ENCODE measurements around the gene GATAD1.

DNA sequence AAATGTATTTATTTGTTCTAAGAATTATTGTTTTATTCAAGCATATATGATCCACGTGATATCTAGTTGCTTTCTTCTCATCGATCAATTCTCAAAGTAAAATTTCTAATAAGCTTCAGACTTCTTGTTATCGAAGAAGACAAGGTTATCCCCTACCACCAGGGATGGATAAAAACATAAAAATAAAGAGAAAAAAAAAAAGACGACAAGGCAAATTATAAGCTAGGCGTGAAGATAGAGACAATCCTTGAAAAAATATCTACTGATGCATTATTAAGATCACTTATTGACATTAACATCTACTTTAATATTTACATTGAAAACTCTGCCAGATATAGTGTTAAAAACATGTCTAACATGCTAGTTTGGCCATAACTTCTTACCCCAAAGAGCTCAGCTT lies 61.7 kb downstream of the GATAD1 start:
- TF ChIP-seq, protein P1, sequence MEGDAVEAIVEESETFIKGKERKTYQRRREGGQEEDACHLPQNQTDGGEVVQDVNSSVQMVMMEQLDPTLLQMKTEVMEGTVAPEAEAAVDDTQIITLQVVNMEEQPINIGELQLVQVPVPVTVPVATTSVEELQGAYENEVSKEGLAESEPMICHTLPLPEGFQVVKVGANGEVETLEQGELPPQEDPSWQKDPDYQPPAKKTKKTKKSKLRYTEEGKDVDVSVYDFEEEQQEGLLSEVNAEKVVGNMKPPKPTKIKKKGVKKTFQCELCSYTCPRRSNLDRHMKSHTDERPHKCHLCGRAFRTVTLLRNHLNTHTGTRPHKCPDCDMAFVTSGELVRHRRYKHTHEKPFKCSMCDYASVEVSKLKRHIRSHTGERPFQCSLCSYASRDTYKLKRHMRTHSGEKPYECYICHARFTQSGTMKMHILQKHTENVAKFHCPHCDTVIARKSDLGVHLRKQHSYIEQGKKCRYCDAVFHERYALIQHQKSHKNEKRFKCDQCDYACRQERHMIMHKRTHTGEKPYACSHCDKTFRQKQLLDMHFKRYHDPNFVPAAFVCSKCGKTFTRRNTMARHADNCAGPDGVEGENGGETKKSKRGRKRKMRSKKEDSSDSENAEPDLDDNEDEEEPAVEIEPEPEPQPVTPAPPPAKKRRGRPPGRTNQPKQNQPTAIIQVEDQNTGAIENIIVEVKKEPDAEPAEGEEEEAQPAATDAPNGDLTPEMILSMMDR (conservative IDR thresholded peaks at IDR 0.05) = no peak
- no peak for TF ChIP-seq ZFX (IDR thresholded peaks at IDR 0.05)
